DMS 273 (cell line): Measurements from ENCODE around the gene ADAMTS14.
"Not testable (repeated sequence)": the region's sequence is repeated elsewhere in the genome, so short reads cannot be mapped to it uniquely, and the experiment has no call there.

ENCODE experiments used
- DNase-seq: peaks from one replicate; lab custom pipeline; 2025; ENCODE audit not compliant: unreplicated experiment; lab: John Stamatoyannopoulos, UW

ADAMTS14 gene

GRCh38 chr10:70768026-70768685, 95.8 kb downstream of the ADAMTS14 start:
- DNase-seq: not testable (repeated sequence)

DNA sequence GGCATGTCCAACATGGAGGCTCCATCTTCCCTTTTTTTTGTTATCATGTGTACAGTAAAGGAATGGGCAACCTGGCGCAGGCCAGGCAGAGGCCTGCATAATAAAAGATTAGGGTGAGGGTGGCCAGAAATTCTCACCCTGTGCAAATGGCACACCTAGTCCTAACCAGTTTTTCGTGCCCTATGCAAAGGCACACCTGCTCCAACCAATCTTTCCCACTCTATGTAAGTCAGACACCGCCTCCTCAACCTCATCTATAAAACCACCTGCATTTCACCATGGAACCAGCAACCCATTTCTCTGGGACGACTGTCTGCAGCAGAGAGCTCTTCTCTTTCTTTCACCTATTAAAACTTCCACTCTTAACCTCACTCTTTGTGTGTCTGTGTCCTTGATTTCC, 96.8 kb downstream of the ADAMTS14 start:
- no peak for DNase-seq

- no peak for DNase-seq
Measured at GRCh38 chr10:70770001-70770400, 97.7 kb downstream of the ADAMTS14 start.

DNA sequence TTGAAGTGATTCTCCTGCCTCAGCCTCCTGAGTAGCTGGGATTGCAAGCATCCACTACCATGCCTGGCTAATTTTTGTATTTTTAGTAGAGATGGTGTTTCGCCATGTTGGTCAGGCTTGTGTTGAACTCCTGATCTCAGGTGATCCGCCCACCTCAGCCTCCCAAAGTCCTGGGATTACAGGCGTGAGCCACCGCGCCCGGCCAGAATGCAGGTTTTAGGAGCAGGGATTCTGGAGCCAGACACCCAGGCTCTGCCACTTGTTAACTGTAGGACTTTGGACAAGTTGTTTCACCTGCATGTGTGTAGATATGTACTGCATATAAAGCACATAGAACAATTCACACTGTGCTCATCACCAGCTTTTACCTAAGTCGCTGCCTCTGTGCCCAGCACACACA, 98.2 kb downstream of the ADAMTS14 start:
- DNase-seq: not testable (repeated sequence)

GRCh38 chr10:70771311-70772194, 99.2 kb downstream of the ADAMTS14 start:
- DNase-seq: no peak

- no peak for DNase-seq
Measured at GRCh38 chr10:70772627-70773026, 100.3 kb downstream of the ADAMTS14 start.

GRCh38 chr10:70773461-70773860, 101.2 kb downstream of the ADAMTS14 start:
- DNase-seq: no peak

- no peak for DNase-seq
Measured at GRCh38 chr10:70773965-70774809, 101.9 kb downstream of the ADAMTS14 start.

DNA sequence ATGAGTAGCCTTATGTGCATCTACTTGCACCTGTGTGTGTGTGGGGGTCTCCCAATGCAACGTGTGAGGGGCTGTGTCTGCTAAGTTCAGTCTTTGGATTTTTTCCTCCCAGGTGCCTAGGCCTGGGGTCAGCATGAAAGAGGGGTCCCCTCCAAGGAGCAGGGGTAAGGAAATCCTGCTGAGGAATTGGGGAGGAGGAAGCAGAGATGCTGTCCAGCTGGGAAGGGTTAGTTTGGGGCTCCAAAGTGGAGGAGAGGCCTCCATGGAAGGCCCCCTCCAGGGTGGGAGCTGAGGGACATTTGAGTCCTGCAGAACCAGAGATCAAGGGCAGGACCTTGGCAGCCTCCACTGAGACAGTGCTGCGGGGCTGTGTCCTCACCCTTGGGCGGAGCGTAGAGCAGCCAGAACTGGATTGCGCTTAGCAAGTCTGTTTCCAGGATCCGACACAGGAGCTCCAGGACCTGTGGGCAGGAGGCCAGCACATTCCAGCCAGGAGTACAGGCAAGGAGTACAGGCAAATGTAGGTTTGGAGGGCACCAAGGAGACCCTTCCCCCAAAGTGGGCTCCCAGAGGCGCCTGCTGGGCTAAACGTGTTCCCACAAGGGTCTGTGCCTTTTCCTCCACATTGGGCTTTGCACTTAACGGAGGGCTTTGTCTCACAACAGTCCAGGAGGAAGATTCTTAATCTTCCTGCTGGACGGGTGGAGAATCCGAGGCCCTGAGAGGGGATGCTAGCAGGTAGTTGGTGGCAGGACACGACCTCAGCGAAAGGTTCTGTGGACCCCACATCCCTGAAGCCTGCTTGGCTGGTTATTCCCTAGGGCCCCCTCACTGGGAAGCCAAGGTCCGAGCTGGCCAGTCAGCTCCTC, 102.7 kb downstream of the ADAMTS14 start:
- no peak for DNase-seq

GRCh38 chr10:70775679-70776454, 103.6 kb downstream of the ADAMTS14 start:
- DNase-seq: no peak

DNA sequence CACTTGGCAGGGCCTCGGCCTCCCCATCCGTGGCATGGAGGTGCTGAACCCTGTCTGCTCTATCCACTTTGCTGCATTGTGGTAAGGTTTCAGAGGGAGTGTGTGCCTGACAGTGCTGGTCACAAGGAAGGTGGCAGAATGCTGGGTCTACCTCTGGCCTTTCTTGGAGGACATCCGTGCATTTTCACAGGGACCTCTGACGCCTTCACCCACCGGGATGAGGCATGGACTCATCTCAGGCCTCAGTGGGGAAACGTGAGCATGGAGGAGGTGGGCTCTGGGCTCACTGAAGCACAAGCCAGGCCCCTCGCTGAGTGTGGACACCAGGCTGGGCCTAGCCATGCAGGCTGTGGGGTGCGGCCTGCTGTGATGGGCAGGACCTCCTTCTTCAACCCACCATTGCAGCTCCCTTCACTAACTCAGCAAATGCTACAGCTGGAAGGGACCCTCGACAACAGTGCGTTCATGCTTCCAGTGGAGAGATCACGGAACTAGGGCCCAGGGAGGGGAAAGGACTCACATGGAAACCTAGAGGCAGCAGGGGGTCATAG, 104.2 kb downstream of the ADAMTS14 start:
- no peak for DNase-seq

DNA sequence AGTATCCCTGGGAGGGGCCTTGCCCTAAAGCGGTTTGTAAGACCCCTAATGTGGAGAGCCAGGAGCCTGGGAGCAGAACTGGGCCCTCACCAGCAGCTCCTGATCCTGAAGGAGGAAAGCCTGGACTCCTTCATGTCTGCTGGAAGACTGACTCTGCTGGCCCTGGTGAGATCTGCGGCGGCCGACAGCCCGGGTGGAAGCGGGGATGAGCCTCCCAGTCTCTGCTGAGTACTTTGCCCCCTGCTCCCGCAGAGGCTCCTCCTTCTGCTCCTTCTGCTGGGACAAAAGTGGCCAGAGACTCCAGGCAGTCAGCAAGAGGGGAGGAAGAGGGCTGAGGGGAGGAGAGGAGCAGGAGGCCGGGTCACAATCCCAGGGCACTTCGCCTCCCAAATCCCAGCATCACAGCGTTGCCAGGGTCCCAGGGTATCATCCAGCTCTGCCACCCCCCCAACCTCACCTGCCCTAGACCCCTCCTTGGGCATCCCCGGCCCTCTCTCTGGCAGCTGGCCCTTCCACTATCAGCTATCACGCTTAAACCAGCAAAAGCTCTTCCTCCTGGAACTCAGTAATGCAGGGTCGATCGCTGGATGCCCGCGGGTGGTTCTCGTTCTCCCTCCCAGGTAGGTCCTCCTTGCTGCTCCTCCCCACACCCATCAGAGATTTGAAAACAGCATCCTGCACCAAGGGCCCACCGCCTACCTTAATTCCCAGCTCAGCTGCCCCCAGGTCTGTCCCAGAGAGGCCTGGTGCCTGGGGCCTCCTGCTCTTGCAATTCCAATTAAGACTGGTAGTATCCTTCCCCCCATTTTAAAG, 105.0 kb downstream of the ADAMTS14 start:
- no peak for DNase-seq

DNA sequence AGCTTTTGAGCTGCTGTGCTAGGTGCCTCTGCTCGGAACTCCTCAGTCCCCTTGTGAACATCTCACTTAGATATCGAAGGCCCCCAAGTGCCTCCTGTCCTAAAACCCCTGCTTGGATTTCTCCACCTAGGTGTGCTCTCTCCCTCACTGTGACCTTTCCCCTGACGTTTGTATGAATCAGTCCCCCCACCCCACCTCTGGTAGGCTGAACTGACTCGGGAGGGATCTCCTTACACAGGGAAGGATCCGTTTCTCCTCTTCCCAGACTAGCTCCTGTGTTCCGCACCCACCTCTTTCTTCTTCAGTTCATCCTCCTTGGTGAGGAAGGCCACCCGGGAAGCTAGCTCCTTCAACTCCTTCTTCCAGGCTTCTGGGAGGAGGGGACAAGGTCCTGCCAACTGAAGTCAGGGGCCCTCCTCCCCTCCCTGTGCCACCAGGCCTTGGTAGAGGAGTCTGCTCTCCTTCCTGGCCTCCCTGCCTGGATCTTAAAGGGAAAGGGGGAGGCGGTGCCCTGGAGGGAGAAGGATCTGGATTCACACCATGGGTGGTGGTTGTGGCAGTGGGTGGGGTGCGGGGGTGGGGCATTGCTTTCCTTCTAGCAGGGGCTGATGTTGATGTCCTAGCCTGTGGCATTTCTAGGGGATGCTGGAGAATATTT, 106.1 kb downstream of the ADAMTS14 start:
- no peak for DNase-seq

- DNase-seq: peak; percentile 44
Measured at GRCh38 chr10:70779088-70779487, 106.8 kb downstream of the ADAMTS14 start.

- DNase-seq: no peak
Measured at GRCh38 chr10:70779511-70780369, 107.4 kb downstream of the ADAMTS14 start.

- DNase-seq: no peak
Measured at GRCh38 chr10:70780370-70780760, 108.1 kb downstream of the ADAMTS14 start.

DNA sequence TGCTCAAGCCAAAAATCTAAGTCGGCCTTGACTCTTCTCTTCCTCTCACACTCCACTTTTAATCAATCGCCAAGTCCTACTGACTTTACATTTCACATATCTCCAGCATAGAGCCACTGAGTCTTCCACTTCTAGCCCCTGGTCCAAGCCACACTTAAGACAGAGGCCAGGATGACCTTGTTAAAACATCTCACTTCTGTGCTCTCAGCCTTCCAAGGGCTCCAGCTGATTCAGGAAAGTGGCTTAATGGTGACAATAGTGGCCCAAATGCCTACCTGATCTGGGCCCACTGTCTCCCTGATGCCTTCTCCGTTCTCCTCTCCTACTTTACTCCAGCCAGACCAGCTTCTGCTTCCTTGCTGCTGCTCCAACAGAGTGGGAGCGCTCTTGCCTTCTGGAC, 108.5 kb downstream of the ADAMTS14 start:
- DNase-seq: no peak
